GM15510 (cell line): ENCODE results near the gene PLXND1.

Experiments used
- POLR2A ChIP-seq: IDR thresholded peaks from 3 replicates; pipeline ENCODE4 v1.6.1; 2011; ENCODE audit warnings: borderline replicate concordance; ENCODE audit not compliant: insufficient read length; ENCODE audit errors: extremely low read depth

Gene PLXND1

DNA sequence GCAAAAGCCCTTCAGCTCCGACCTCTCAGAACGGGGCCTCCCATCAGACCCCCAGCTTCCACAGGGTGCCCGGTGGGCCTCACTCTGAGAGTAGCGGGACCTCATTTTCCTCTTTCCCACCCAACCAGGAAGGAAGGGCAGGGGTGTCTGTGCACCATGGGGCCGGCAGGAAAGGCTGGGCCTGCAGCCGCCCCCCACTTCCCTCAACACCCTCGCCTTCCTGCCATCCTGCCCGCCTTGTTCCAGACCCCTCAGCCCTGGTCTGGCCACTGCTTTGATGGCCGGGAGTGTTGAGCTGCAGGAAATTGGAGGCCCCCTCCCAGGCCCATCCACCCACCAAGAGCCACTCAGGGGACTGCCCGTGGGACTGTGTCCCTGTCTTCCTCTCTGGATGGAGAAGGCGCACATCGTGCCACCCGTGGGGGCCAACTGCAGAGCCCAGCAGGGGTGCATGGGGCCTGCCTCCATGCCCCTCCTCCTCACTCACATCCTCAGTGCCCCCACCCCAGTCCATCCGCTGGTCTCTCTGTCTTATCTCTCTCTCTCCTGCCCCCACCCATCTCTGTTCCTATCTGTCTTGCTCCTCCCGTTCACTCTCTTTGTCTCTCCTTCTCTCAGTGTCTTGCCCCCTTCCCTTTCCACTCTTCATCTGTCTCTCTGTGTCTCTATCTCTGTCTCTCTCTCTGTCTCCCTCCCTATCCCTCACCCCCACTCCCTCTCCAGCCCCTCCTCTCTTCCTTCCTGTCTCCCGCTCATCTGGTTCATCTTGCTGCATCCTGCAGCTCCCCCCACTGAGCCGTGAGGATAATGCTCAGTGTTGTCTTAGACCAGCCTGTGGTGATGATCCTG lies 1.8 kb upstream of the PLXND1 start:
- TF ChIP-seq POLR2A, result no peak

DNA sequence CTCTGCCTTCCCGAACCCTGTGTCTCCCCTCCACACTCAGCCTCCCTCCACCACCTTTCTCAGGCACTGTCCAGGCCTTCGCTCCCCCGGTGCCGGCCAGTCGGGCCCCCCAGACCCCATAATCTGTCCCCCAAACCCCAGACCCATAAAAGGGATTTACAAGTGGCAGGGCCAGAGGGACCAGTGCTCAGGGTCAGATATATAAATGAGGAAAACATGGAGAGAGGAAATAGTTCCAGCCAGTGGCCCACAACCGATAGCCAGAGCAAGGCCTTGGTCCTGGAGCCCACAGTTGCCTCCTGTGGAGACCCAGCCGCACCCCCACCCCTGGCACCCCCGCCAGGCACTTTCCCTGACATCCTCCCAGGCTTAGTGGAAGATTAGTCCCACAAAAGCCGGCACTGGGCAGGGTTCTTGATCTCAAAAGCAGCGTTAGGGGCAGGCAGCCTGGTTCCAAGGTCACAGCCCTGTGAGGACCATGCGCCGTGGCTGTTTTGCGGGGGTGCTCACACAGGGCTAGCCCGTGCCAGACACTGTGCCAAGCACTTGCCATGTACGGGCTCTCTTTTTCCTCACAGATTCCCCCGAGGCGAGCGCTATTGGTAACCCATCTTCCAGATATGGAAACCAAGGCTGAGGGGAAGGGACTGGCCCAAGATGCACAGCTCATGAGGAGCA lies 1.1 kb upstream of the PLXND1 start:
- TF ChIP-seq POLR2A, result no peak

DNA sequence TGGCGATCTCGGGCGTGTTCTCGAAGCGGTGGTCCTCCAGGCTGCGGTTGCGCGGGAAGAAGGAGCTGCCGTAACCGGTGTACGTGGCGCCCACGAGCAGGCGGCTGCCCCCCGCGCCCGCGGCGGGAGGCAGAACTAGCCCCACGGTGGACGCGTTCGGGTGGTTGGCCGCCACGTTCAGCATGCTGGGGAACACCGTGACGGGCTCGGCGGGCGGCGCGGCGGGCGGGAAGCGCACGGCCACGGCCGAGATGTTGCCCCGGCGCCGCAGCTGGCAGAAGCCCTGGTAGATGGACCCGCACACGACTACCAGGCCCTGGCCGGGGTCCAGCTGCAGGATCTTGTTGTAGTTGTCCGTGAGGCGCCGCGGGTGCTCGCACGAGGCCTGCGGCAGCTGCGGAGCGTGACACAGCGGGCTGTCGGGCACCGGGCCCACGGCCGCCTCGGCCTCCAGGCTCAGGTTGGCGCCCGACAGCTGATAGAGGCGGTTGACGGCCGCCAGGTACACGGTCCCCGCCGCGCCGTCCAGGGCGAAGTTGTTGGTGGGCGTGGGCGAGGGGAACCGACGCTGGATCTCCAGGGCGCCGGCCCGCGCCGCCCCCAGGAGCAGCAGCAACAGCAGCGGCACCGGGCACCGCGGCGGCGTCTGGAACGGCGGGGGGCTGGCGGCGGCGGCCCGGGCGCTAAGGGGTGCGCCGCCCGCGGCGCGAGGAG lies 397 bp downstream of the PLXND1 start:
- no peak for TF ChIP-seq POLR2A

DNA sequence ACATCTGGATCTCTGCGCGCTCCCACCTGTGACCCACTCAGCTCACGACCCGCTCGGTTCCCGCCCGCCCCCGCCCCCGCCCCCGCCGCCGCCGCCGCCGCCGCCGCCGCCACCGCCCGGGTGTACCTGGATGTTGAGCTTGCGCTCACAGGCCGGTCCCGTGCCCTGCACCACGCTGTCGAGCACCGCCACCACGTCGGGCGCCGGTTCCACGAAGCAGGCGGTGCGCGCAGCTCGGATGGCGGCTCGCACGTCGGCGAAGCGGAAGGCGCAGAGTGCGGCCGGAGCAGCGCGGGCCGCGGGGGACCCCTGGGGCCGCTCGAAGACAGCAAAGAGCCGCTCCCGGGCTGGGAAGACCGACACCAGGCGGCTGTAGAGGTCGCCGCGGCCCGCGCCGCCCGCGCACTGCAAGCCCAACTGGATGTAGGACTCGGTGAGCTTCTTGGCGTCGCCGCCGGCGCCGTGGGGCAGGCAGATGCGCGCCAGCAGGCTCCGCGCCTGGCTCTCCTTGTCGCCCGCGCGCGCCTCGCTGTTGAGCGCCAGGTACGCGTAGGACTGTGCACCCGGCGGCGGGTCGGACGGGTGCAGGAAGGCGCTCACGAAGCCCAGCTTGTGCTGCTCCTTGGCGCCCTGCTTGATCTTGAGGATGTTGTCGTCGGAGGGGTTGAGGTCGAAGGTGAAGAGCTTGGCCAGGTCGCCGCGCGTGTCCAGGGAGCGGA lies 1.1 kb downstream of the PLXND1 start:
- TF ChIP-seq POLR2A, result no peak

DNA sequence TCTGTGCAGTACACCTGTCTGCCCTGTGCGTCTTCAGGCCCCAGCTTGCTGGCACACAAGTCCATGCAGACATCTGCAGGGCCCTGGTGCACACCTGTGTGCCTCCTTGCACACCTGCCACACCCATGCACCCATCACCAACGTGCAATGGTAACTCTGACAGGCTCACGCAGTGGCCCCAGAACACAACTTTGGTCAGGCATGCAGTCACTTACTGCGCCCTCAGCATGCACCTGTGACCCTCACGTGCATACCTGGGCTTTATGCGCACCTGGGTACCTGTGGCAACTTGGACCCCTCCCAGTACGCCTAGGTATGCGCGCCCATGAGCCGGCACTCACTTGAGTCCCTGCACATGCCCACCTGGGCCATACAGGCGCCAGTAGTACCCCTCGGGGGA lies 1.7 kb downstream of the PLXND1 start:
- TF ChIP-seq POLR2A, result no peak

DNA sequence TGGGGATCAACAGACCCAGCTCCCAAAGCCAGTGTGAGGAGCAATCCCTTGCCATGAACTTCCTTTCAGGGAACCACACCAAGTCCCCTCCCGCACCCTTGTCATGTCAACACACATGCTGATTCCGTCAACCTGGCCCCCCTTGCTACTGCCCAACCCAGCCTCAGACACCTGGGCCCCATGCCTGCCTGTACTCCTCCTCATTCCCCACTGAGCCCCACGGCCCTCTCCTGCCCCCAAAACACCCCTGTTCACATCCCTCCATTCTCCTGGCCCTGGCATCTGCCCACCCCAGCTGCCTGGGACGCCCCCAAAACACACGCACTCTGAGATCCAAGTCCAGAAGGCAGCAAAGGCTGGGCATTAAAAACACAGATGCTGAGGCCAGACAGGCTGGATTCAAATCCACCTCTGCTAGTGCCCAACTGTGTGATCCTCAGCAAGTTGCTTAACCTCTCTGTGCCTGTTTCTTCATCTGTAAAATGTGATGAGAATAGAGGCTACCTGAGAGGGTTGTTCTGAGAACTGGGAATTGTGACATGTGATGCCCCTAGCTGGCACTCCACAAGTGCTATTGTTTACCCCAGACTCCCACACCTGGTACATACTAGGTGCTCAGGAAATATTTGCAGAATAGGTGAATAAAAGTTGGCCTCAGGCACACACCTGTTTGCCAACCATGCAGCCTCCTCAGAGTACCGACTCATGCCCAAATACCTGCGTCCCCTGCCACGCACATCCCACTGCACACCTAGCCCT lies 2.3 kb downstream of the PLXND1 start:
- no peak for TF ChIP-seq POLR2A

DNA sequence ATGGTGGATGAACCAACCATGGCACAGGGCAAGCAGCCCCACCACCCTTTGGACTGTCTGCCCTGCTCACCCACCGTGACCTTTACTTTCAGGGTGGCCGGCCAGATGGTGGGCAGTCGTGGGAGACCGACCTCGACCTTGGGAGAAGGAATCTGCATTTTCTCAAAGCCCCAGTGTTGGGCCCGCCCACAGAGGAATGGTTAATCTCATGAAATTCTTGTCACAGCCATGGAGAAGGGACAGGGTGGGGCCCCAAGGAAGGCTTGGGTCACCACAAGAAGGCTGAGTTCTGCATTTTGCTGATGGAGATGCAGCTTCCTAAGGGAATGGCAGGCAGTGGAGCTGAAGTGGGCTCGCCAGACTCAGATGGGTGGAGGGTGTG lies 2.9 kb downstream of the PLXND1 start:
- TF ChIP-seq POLR2A, result no peak

DNA sequence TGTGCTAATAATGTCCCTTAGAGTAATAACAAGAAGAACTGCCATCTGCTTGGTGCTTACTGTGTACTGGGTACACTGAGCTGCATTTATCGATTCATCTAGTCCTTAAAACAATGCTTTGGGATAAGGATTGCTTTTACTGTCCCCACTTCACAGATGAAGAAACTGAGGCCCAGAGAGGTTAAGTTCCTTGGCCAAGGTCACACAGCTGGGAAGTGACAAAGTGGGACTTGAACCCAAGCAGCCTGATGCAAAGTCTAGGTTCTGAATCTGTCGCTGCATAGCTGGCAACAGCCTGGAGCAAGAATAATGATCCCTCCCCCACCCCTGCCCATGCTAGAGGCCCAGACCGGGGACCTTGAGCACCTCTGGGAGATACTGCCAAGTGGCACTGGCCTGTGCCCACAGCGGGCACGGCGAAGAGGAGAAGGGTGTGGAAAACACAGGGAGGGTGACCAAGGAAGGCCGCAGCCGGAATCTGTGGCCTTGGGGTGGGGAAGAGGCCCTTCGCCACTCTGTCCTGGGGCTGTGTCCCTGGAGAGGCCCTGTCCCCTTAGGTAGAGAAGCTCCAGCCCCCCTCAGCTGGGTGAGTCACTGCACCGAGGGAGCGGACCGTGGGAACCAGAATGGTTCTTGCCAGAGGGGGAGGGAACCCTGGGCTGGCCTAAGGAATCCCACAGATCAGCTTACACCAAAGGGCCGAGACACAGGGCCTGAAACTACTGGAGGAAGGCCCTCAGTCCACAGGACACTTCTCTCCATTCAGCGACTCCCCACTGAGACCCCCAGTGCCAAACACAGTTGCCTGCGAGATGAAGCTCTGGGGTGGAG lies 3.5 kb downstream of the PLXND1 start:
- TF ChIP-seq POLR2A, result no peak

DNA sequence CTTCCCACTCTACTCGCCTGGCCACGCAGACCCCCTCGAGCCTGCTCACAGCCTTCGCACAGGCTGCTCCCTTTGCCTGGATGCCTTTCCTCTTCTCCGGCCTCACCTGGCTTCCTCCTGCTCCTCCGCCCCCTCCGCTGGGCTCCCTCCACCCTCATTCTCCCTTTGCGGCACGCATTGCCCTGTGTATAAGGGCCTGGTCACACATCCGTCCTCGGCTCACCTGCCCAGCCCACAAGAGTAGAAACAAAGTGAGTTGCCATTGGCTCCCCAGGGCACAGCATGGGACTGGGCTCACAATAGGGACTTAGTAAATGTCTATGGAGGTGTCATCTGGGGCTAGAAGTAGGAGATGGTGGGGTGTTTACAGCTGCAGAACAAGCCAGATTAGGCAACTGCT lies 4.2 kb downstream of the PLXND1 start:
- TF ChIP-seq POLR2A, result no peak

DNA sequence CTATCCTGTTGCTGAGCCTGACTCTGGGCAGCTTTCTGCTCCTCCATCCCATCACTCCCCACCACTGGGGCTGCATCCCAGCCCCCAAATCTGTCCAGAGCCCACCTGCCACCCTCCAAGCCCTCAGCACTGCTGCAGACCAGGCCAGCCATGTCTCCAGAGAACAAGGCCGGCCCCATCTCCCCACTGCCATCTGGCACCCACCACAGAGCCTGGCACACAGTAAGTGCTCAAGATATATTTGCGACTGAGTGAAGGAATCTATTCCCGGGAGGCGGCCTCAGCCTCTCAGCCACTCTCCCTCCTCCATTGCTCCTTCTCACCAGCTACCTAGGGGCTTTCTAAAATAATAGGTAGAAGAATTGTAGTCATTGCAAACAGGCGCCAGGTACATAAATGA lies 4.8 kb downstream of the PLXND1 start:
- no peak for TF ChIP-seq POLR2A

DNA sequence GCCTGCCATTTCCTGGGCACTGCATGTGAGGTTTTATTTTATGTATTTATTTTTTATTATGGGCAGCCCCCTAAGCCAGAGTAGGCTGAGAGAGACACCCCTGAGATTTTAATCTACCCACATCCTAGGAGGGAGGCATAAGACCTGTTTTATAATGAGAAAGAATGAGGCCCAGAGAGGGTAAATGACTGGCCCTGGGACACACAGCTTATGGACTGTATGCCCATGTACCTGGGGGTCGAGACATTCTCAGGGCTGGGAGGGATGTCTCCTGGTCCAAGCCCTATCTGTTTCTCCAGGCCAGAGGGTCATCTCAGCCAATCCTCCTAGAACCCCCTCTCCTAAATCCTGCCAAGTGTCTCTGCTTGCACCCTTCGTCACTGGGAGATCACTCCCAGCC lies 6.1 kb downstream of the PLXND1 start:
- TF ChIP-seq POLR2A, result no peak

DNA sequence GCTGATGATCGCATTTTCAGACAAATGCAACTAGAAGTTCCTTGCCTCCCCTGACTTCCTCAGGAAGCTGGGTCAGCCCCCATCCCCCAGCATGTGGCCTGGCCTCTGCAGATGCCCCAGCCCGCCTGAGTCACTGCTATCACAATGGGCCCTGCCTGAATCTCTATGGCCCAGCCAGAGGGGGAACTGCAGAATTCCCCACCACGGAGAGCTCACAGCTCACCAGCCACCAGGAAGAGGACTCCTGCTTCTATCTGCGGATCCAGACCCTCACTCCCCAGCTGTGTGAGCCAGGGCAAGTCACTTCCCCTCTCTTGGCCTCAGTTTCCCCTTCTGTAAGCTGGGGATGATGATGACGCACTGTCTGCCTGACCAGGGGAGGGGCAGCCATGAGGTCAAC lies 6.9 kb downstream of the PLXND1 start:
- TF ChIP-seq POLR2A, result no peak

DNA sequence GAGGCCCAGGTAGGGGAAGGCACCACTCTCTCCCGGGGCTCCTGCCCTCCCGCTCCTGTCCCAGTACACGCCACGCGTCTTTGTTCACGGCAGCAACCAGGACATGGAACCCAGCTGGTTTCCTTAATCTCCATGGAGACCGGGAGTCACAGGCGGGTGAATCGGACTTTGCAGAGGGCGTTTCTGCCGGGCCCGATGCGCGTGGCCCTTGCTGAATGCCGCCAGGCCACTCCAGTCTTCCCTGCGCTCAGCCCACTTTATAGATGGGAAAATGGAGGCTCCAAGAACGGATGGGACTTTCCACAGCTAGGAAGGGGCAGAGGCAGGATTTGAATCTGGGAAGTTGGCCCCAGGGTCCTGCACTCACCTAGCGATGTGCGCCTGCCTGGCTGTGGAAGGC lies 7.4 kb downstream of the PLXND1 start:
- TF ChIP-seq POLR2A, result no peak
